Measurements from ENCODE around the gene TGFB1.

- TF ChIP-seq CTCF (IDR thresholded peaks at IDR 0.05) (no peak), NFE2L1 (CRISPR knock-in tag; IDR thresholded peaks at IDR 0.05) (no peak), E2F1 (CRISPR knock-in tag; IDR thresholded peaks at IDR 0.05) (no peak), CBFB (CRISPR knock-in tag; IDR thresholded peaks at IDR 0.05; ENCODE audit: low read depth) (no peak), HMGXB4 (CRISPR knock-in tag; IDR thresholded peaks at IDR 0.05) (no peak), ARID4B (CRISPR knock-in tag; IDR thresholded peaks at IDR 0.05; ENCODE audit: borderline replicate concordance) (no peak), CREB1 (CRISPR knock-in tag; IDR thresholded peaks at IDR 0.05) (no peak), E2F4 (CRISPR knock-in tag; IDR thresholded peaks at IDR 0.05; ENCODE audit: borderline replicate concordance, low read depth) (no peak), SMAD3 (CRISPR knock-in tag; IDR thresholded peaks at IDR 0.05; ENCODE audit: borderline replicate concordance) (no peak), ZNF423 (CRISPR knock-in tag; IDR thresholded peaks at IDR 0.05) (no peak)
Measured at GRCh38 chr19:41320568-41320967, 33.2 kb downstream of the TGFB1 start.
